GM23338 (cell line): Measurements from ENCODE around the gene TP53I13. TPM values are rescaled to one million over a fixed set of nuclear protein-coding genes. Genes with fewer than 3 reads are reported as not detected.
A peak's percentile ranks its signal among the peaks of the same experiment; 100 is the strongest.

Experiments used
- ATAC-seq: fragments of 200-7000 bp; cut with Tn5 transposase; 3 replicates; pipeline ENCODE4 v1.9.1; 2020
- DNase-seq: peaks from one replicate; pipeline ENCODE4 v3.0.0-alpha.2; 2015; ENCODE audit warnings: low spot score
- H2AFZ ChIP-seq: fragments of 200-600 bp; sonication (generic); 2 replicates; pipeline ENCODE4 v1.8.0; 2016; ENCODE audit warnings: antibody characterized with exemption, mild to moderate bottlenecking, moderate library complexity
- H3F3A ChIP-seq: fragments of 200-600 bp; sonication (generic); replicated peaks from 2 replicates; pipeline ENCODE4 v1.8.0; 2017; ENCODE audit warnings: antibody characterized with exemption, mixed run types, low read depth
- H3K27ac ChIP-seq: fragments of 200-600 bp; sonication (generic); 2 replicates; pipeline ENCODE4 v1.6.1; 2016; ENCODE audit warnings: low read depth
- H3K27me3 ChIP-seq: fragments of 200-600 bp; sonication (generic); 2 replicates; pipeline ENCODE4 v1.8.0; 2016; ENCODE audit warnings: mild to moderate bottlenecking, mixed run types, moderate library complexity; ENCODE audit not compliant: insufficient read depth
- H3K36me3 ChIP-seq: fragments of 200-600 bp; sonication (generic); 2 replicates; pipeline ENCODE4 v1.8.0; 2016; ENCODE audit warnings: mild to moderate bottlenecking; ENCODE audit not compliant: insufficient read depth
- H3K4me1 ChIP-seq: fragments of 200-600 bp; sonication (generic); 2 replicates; pipeline ENCODE4 v1.8.0; 2016; ENCODE audit warnings: mild to moderate bottlenecking, moderate library complexity; ENCODE audit not compliant: insufficient read depth
- H3K4me2 ChIP-seq: fragments of 200-600 bp; sonication (generic); 2 replicates; pipeline ENCODE4 v1.7.1; 2017; ENCODE audit warnings: mixed run types
- H3K4me3 ChIP-seq: fragments of 200-600 bp; sonication (generic); 2 replicates; pipeline ENCODE4 v1.6.1; 2016; ENCODE audit warnings: mixed run types
- H3K79me2 ChIP-seq: fragments of 200-600 bp; sonication (generic); replicated peaks from 2 replicates; pipeline ENCODE4 v1.8.0; 2017; ENCODE audit warnings: mild to moderate bottlenecking; ENCODE audit not compliant: insufficient read depth
- H3K9me2 ChIP-seq: fragments of 200-600 bp; sonication (generic); 2 replicates; pipeline ENCODE4 v1.8.0; 2017; ENCODE audit not compliant: insufficient read depth
- H4K20me1 ChIP-seq: fragments of 200-600 bp; sonication (generic); replicated peaks from 2 replicates; pipeline ENCODE4 v1.8.0; 2017; ENCODE audit warnings: mild to moderate bottlenecking; ENCODE audit not compliant: insufficient read depth
- H3K27ac Mint-ChIP-seq: 2 replicates; pipeline ENCODE4 v1.8.0; 2020; ENCODE audit warnings: inconsistent platforms, mild to moderate bottlenecking, moderate library complexity, mixed read lengths
- H3K27me3 Mint-ChIP-seq: 3 replicates; pipeline ENCODE4 v1.8.0; 2022; ENCODE audit warnings: low read depth, mild to moderate bottlenecking, moderate library complexity, mixed read lengths, inconsistent platforms; ENCODE audit not compliant: insufficient read depth, poor library complexity
- H3K36me3 Mint-ChIP-seq: 3 replicates; pipeline ENCODE4 v1.8.0; 2021; ENCODE audit warnings: low read depth, mild to moderate bottlenecking, inconsistent platforms, moderate library complexity, mixed read lengths
- H3K4me1 Mint-ChIP-seq: 3 replicates; pipeline ENCODE4 v1.8.0; 2020; ENCODE audit warnings: mild to moderate bottlenecking, inconsistent platforms, mixed read lengths
- H3K4me3 Mint-ChIP-seq: 3 replicates; pipeline ENCODE4 v1.8.0; 2021; ENCODE audit warnings: moderate library complexity, mild to moderate bottlenecking, inconsistent platforms, mixed read lengths
- H3K9me3 Mint-ChIP-seq: 3 replicates; pipeline ENCODE4 v1.8.0; 2020; ENCODE audit warnings: moderate library complexity, mild to moderate bottlenecking, inconsistent platforms, mixed read lengths
- CREB1 ChIP-seq: fragments of 250-450 bp; sonication (Bioruptor Pico); IDR thresholded peaks from 2 replicates; pipeline ENCODE4 v1.5.0; 2020; ENCODE audit warnings: low read depth, mild to moderate bottlenecking, moderate library complexity
- CTCF ChIP-seq, 2 experiments: fragments of 200-600 bp in 1 of 2; sonication (generic) in 1 of 2; conservative IDR thresholded peaks; 2 replicates each; pipeline versions ENCODE4 v1.5.1 to v1.6.1; 2016 to 2017; ENCODE audit warnings: antibody characterized with exemption in 2 of 2, low read depth in 2 of 2, mild to moderate bottlenecking in 2 of 2, moderate library complexity in 1 of 2
- EZH2 ChIP-seq: fragments of 200-600 bp; sonication (generic); IDR thresholded peaks from one replicate; pipeline ENCODE4 v1.8.0; 2017; ENCODE audit warnings: antibody characterized with exemption, mild to moderate bottlenecking, low read depth; ENCODE audit not compliant: unreplicated experiment
- EZH2phosphoT487 ChIP-seq: fragments of 200-600 bp; sonication (generic); IDR thresholded peaks from one replicate; pipeline ENCODE4 v1.8.1; 2018; ENCODE audit warnings: antibody characterized with exemption; ENCODE audit not compliant: unreplicated experiment
- REST ChIP-seq: IDR thresholded peaks from one replicate; pipeline ENCODE4 v1.6.1; 2018; ENCODE audit warnings: antibody characterized with exemption; ENCODE audit not compliant: unreplicated experiment
- STAT1 ChIP-seq: IDR thresholded peaks from one replicate; pipeline ENCODE4 v1.6.1; 2016; ENCODE audit warnings: antibody characterized with exemption; ENCODE audit not compliant: unreplicated experiment
- ZNF114 ChIP-seq: fragments of 250-450 bp; sonication (Bioruptor Pico); IDR thresholded peaks from 2 replicates; pipeline ENCODE4 v1.5.0; 2020; ENCODE audit warnings: mild to moderate bottlenecking, moderate library complexity
- ZNF331 ChIP-seq: fragments of 250-450 bp; sonication (Bioruptor Pico); IDR thresholded peaks from 2 replicates; pipeline ENCODE4 v1.5.0; 2020; ENCODE audit warnings: low read depth, mild to moderate bottlenecking, moderate library complexity
- polyA plus RNA-seq: library from polyadenylated mRNA; unstranded; fragments of >200 nt; fragmentation: Nextera tagmentation; extraction: Ambion mirVana; gene quantifications from 2 replicates; pipeline ENCODE4 v1.2.1, GENCODE V29; 2016
- total RNA-seq: library from RNA; depleted of rRNA; stranded (reverse); fragments of >200 nt; shearing (Covaris generic); gene quantifications from 2 replicates; pipeline ENCODE4 v1.2.3, GENCODE V29; 2014

TP53I13 gene
- total and polyA plus RNA-seq, 2 experiments from 2014 or later = 21.0 to 38.9 TPM

DNA sequence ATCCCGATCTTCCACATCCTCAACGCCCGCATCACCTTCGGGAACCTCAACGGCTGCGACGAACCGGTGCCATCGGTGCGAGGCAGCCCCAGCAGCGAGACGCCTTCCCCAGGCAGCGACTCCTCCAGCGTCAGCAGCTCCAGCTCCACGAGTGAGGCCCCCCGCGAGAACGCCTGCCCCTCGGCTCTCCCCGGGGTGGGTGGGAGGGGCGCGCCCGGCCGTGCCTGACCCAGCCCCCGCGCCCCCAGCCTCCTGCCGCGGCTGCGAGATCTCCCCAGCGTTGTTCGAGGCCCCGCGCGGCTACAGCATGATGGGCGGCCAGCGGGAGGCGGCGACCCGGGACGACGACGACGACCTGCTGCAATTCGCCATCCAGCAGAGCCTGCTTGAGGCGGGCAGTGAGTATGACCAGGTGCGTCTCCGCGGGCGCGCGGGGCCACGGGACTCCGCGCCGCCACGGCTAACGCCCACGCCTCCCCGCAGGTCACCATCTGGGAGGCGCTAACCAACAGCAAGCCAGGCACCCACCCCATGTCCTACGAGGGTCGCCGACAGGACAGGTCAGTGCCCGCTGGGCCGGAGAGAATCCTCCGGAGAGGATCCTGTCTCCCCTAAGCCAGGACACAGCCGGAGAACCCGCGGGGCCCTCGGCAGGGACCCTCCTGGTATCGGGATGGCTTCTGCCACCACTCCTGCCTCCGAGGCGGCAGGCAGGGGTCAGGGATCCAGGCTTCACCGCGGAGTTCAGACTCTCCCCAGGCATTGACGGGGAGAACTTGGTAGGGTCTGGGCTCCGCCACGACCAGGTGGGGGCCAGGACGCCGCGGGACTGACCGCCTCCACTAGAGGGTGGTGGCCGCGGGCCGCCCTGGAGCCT is 44.1 kb downstream of the TP53I13 start:
- DNase-seq = peak; percentile 38
- Histone ChIP-seq H3K79me2 (no peaks in the 10 kb centered on the region), H3K9me2 (no peaks in the 10 kb centered on the region), H3K27ac (no peak overlapping the region), H3K4me1 (peaks cover 24% of the 10 kb centered on the region), H3F3A (0 out of 2 replicates have a peak, but pooled peaks cover 4% of the 10 kb centered on the region), H2AFZ (no peak overlapping the region), H3K4me2 (peak overlapping the region; percentile 55; the same call in 1 of the 2 replicates), H3K36me3 (no peaks in the 10 kb centered on the region; the same call in 1 of the 2 replicates), H3K4me3 (peak overlapping the region; percentile 67; the same call in 1 of the 2 replicates), H3K27me3 (peaks cover 46% of the 10 kb centered on the region), H4K20me1 (peaks cover 5% of the 10 kb centered on the region; the same call in 1 of the 2 replicates)
- H3K9me3 Mint-ChIP-seq = no peaks in the 10 kb centered on the region; the same call in 2 of the 3 replicates
- TF ChIP-seq STAT1 = no peak
- TF ChIP-seq ZNF331 = no peak
- no peak for TF ChIP-seq EZH2phosphoT487
- no peak for TF ChIP-seq CTCF (conservative IDR thresholded peaks at IDR 0.05; ENCODE audit: low read depth in 2 of 2)
- no peak for TF ChIP-seq REST
- no peak for TF ChIP-seq ZNF114
- no peak for TF ChIP-seq CREB1 (CRISPR knock-in tag)
- no peak for TF ChIP-seq EZH2
- ATAC-seq = peak; percentile 4
- peaks cover 42% of the 10 kb centered on the region for H3K27me3 Mint-ChIP-seq
- no peak overlapping the region for H3K4me3 Mint-ChIP-seq
- peaks cover 24% of the 10 kb centered on the region for H3K4me1 Mint-ChIP-seq
- no peak overlapping the region for H3K27ac Mint-ChIP-seq
- H3K36me3 Mint-ChIP-seq = peaks cover 4% of the 10 kb centered on the region; the same call in 2 of the 3 replicates
